GM18498 (cell line): ENCODE results near the gene HKDC1.

ENCODE experiments used
- ATAC-seq: cut with Tn5 transposase; IDR thresholded peaks from one replicate; pipeline ENCODE4 v1.9.1; 2021; ENCODE audit warnings: mild to moderate bottlenecking, moderate library complexity; ENCODE audit not compliant: unreplicated experiment

The HKDC1 gene

GRCh38 chr10:69216577-69217118, 3.5 kb upstream of the HKDC1 start:
- ATAC-seq: no peak

GRCh38 chr10:69217119-69217754, 2.9 kb upstream of the HKDC1 start:
- ATAC-seq: no peak

GRCh38 chr10:69218831-69219230, 1.3 kb upstream of the HKDC1 start:
- ATAC-seq: no peak

- no peak for ATAC-seq
These were observed 375 bp downstream of the HKDC1 start for GRCh38 chr10:69220507-69220906.

- ATAC-seq: peak; percentile 95
These were observed 2.3 kb downstream of the HKDC1 start for GRCh38 chr10:69222157-69223027.

GRCh38 chr10:69223028-69223342, 2.9 kb downstream of the HKDC1 start:
- ATAC-seq: peak; percentile 15

GRCh38 chr10:69224862-69225657, 4.9 kb downstream of the HKDC1 start:
- no peak for ATAC-seq

- ATAC-seq: no peak
These were observed 5.5 kb downstream of the HKDC1 start for GRCh38 chr10:69225681-69226080.

GRCh38 chr10:69226919-69227450, 6.9 kb downstream of the HKDC1 start:
- no peak for ATAC-seq

GRCh38 chr10:69228151-69228550, 8.0 kb downstream of the HKDC1 start:
- no peak for ATAC-seq

GRCh38 chr10:69229616-69229916, 9.4 kb downstream of the HKDC1 start:
- ATAC-seq: no peak

- no peak for ATAC-seq
These were observed 10.0 kb downstream of the HKDC1 start for GRCh38 chr10:69230128-69230527.

- ATAC-seq: no peak
These were observed 12.1 kb downstream of the HKDC1 start for GRCh38 chr10:69232252-69232651.

GRCh38 chr10:69232736-69233480, 12.8 kb downstream of the HKDC1 start:
- no peak for ATAC-seq

GRCh38 chr10:69234447-69234846, 14.3 kb downstream of the HKDC1 start:
- no peak for ATAC-seq

GRCh38 chr10:69237528-69238159, 17.5 kb downstream of the HKDC1 start:
- peak; percentile 88 for ATAC-seq

- no peak for ATAC-seq
These were observed 19.0 kb downstream of the HKDC1 start for GRCh38 chr10:69239136-69239535.

GRCh38 chr10:69239816-69240434, 19.8 kb downstream of the HKDC1 start:
- ATAC-seq: no peak

GRCh38 chr10:69240455-69240854, 20.3 kb downstream of the HKDC1 start:
- no peak for ATAC-seq

GRCh38 chr10:69241575-69241974, 21.4 kb downstream of the HKDC1 start:
- no peak for ATAC-seq
